Hepatocyte (in vitro differentiated cells): ENCODE measurements around the gene ZCCHC7. TPM values are rescaled to one million over a fixed set of nuclear protein-coding genes. Genes with fewer than 3 reads are reported as not detected.

Experiments used
- DNase-seq: peaks from one replicate; pipeline ENCODE4 v3.0.0-alpha.2; 2016; ENCODE audit warnings: low spot score
- H2AFZ ChIP-seq: fragments of 200-600 bp; sonication (generic); 2 replicates; pipeline ENCODE4 v1.6.0; 2016; ENCODE audit warnings: antibody characterized with exemption, mild to moderate bottlenecking
- H3K27ac ChIP-seq: fragments of 200-600 bp; sonication (generic); 2 replicates; pipeline ENCODE4 v1.5.1; 2016; ENCODE audit warnings: mild to moderate bottlenecking
- H3K27me3 ChIP-seq: fragments of 200-600 bp; sonication (generic); 2 replicates; pipeline ENCODE4 v1.6.1; 2016
- H3K36me3 ChIP-seq: fragments of 200-600 bp; sonication (generic); replicated peaks from 2 replicates; pipeline ENCODE4 v1.5.1; 2016; ENCODE audit warnings: low read depth; ENCODE audit not compliant: insufficient read depth
- H3K4me1 ChIP-seq: fragments of 200-600 bp; sonication (generic); 2 replicates; pipeline ENCODE4 v1.5.1; 2016; ENCODE audit warnings: mild to moderate bottlenecking, moderate library complexity; ENCODE audit not compliant: insufficient read depth
- H3K4me2 ChIP-seq: fragments of 200-600 bp; sonication (generic); 2 replicates; pipeline ENCODE4 v1.6.0; 2016
- H3K4me3 ChIP-seq: fragments of 200-600 bp; sonication (generic); 2 replicates; pipeline ENCODE4 v1.5.1; 2016; ENCODE audit warnings: mild to moderate bottlenecking
- H3K79me2 ChIP-seq: fragments of 200-600 bp; sonication (generic); 2 replicates; pipeline ENCODE4 v1.6.0; 2017; ENCODE audit warnings: mild to moderate bottlenecking
- H3K9me2 ChIP-seq: fragments of 200-600 bp; sonication (generic); replicated peaks from 2 replicates; pipeline ENCODE4 v1.6.0; 2017; ENCODE audit warnings: mild to moderate bottlenecking; ENCODE audit not compliant: insufficient read depth
- H3K9me3 ChIP-seq: fragments of 200-600 bp; sonication (generic); 2 replicates; pipeline ENCODE4 v1.5.1; 2016; ENCODE audit warnings: low read depth, mild to moderate bottlenecking
- H4K20me1 ChIP-seq: fragments of 200-600 bp; sonication (generic); 2 replicates; pipeline ENCODE4 v1.6.0; 2016; ENCODE audit warnings: mild to moderate bottlenecking; ENCODE audit not compliant: insufficient read depth, poor library complexity, severe bottlenecking
- CTCF ChIP-seq: fragments of 200-600 bp; sonication (generic); IDR thresholded peaks from 2 replicates; pipeline ENCODE4 v1.5.1; 2016; ENCODE audit warnings: antibody characterized with exemption, mild to moderate bottlenecking; ENCODE audit not compliant: poor library complexity
- EZH2 ChIP-seq: fragments of 200-600 bp; sonication (generic); IDR thresholded peaks from 2 replicates; pipeline ENCODE4 v1.6.1; 2016; ENCODE audit warnings: antibody characterized with exemption, mild to moderate bottlenecking, borderline replicate concordance
- EZH2phosphoT487 ChIP-seq: fragments of 200-600 bp; sonication (generic); IDR thresholded peaks from one replicate; pipeline ENCODE4 v1.6.1; 2018; ENCODE audit warnings: antibody characterized with exemption, mild to moderate bottlenecking, low read depth, moderate library complexity; ENCODE audit not compliant: unreplicated experiment, severe bottlenecking
- WGBS: methylation state at CpG from one replicate; pipeline ENCODE4 v1.1.6; 2016; ENCODE audit warnings: low lambda C conversion rate; ENCODE audit errors: missing lambda C conversion rate; 5-methylcytosine and 5-hydroxymethylcytosine counted together
- polyA plus RNA-seq: library from polyadenylated mRNA; unstranded; fragments of >200 nt; fragmentation: Nextera tagmentation; extraction: Ambion mirVana; gene quantifications from 2 replicates; pipeline ENCODE4 v1.2.1, GENCODE V29; 2016
- total RNA-seq: library from RNA; depleted of rRNA; stranded (reverse); fragments of >200 nt; gene quantifications from 2 replicates; pipeline ENCODE4 v1.2.3, GENCODE V29; 2014

The ZCCHC7 gene
- total and polyA plus RNA-seq, 2 experiments from 2014 or later, result 12.3 to 14.6 TPM

- H3K4me3 ChIP-seq, result no peak overlapping the region
- H3K4me2 ChIP-seq, result no peak overlapping the region
These were observed 47.2 kb downstream of the ZCCHC7 start for GRCh38 chr9:37167456-37168047.

GRCh38 chr9:37172557-37172956 is 52.2 kb downstream of the ZCCHC7 start:
- Histone ChIP-seq H3K4me2 (no peak overlapping the region), H3K27ac (no peak overlapping the region), H3K4me1 (no peaks in the 10 kb centered on the region), H3K4me3 (no peak overlapping the region), H4K20me1 (peaks cover 2% of the 10 kb centered on the region), H2AFZ (no peak overlapping the region), H3K27me3 (no peaks in the 10 kb centered on the region), H3K9me3 (no peaks in the 10 kb centered on the region), H3K36me3 (no peaks in the 10 kb centered on the region), H3K79me2 (no peaks in the 10 kb centered on the region), H3K9me2 (no peaks in the 10 kb centered on the region)
- no peak for DNase-seq
- TF ChIP-seq EZH2phosphoT487, result no peak
- no peak for TF ChIP-seq CTCF
- no peak for TF ChIP-seq EZH2
- 98% methylated on average over 4 of the region's 4 CpGs for WGBS

More at GRCh38 chr9:37167456-37168047, 47.2 kb downstream of the ZCCHC7 start:
- H3K9me3 ChIP-seq, result no peaks in the 10 kb centered on the region
- H3K27ac ChIP-seq, result no peak overlapping the region
- no peak overlapping the region for H2AFZ ChIP-seq
- no peaks in the 10 kb centered on the region for H3K36me3 ChIP-seq
- no peaks in the 10 kb centered on the region for H3K27me3 ChIP-seq
- no peaks in the 10 kb centered on the region for H3K4me1 ChIP-seq
- no peaks in the 10 kb centered on the region for H3K9me2 ChIP-seq
- 94% methylated on average over 2 of the region's 2 CpGs for WGBS
- TF ChIP-seq CTCF (no peak), EZH2 (no peak), EZH2phosphoT487 (no peak)
- H3K79me2 ChIP-seq, result no peaks in the 10 kb centered on the region
- DNase-seq, result no peak
- H4K20me1 ChIP-seq, result no peaks in the 10 kb centered on the region

GRCh38 chr9:37174247-37174646 is 53.9 kb downstream of the ZCCHC7 start:
- Histone ChIP-seq H3K79me2 (no peaks in the 10 kb centered on the region), H3K4me1 (no peaks in the 10 kb centered on the region), H3K9me2 (no peaks in the 10 kb centered on the region), H3K27me3 (no peaks in the 10 kb centered on the region), H3K27ac (no peak overlapping the region), H3K4me2 (no peak overlapping the region), H3K9me3 (no peaks in the 10 kb centered on the region), H3K36me3 (no peaks in the 10 kb centered on the region), H4K20me1 (peaks cover 2% of the 10 kb centered on the region), H2AFZ (no peak overlapping the region), H3K4me3 (no peak overlapping the region)
- 91% methylated on average over 2 of the region's 2 CpGs for WGBS
- DNase-seq, result no peak
- no peak for TF ChIP-seq CTCF
- no peak for TF ChIP-seq EZH2phosphoT487
- no peak for TF ChIP-seq EZH2

GRCh38 chr9:37178742-37179141 is 58.4 kb downstream of the ZCCHC7 start:
- H3K9me2 ChIP-seq, result no peaks in the 10 kb centered on the region
- no peak overlapping the region for H3K4me2 ChIP-seq
- H3K36me3 ChIP-seq, result no peaks in the 10 kb centered on the region
- no peak overlapping the region for H3K4me3 ChIP-seq
- TF ChIP-seq CTCF (no peak), EZH2phosphoT487 (no peak), EZH2 (no peak)
- no peaks in the 10 kb centered on the region for H3K27me3 ChIP-seq
- H4K20me1 ChIP-seq, result peaks cover 2% of the 10 kb centered on the region
- H3K79me2 ChIP-seq, result no peaks in the 10 kb centered on the region
- H3K9me3 ChIP-seq, result no peaks in the 10 kb centered on the region
- DNase-seq, result no peak
- no peaks in the 10 kb centered on the region for H3K4me1 ChIP-seq
- WGBS, result 88% methylated on average over 2 of the region's 2 CpGs
- no peak overlapping the region for H3K27ac ChIP-seq
- no peak overlapping the region for H2AFZ ChIP-seq
